Large intestine (tissue), 3 donors: ENCODE measurements around the gene B3GALT4. TPM values are rescaled to one million over a fixed set of nuclear protein-coding genes. Genes with fewer than 3 reads are reported as not detected.
"Not testable (repeated sequence)": the region's sequence is repeated elsewhere in the genome, so short reads cannot be mapped to it uniquely, and the experiment has no call there.

Source experiments
- DNase-seq, 2 donors: peaks; one replicate each; pipeline versions ENCODE4 v3.0.0 to v3.0.0-alpha.2; 2013
- H3K27ac ChIP-seq: one replicate; pipeline ENCODE4 v1.5.1; 2013; ENCODE audit warnings: low read length
- H3K27me3 ChIP-seq: 2 replicates; pipeline ENCODE4 v1.6.1; 2013; ENCODE audit warnings: low read length; ENCODE audit not compliant: control insufficient read depth, insufficient read depth
- H3K36me3 ChIP-seq: 2 replicates; pipeline ENCODE4 v1.6.1; 2013; ENCODE audit warnings: low read length; ENCODE audit not compliant: control insufficient read depth, insufficient read depth
- H3K4me1 ChIP-seq: one replicate; pipeline ENCODE4 v1.6.1; 2013; ENCODE audit warnings: low read length; ENCODE audit not compliant: control insufficient read depth, insufficient read depth
- H3K4me3 ChIP-seq: one replicate; pipeline ENCODE4 v1.5.1; 2013; ENCODE audit warnings: low read length
- H3K9me3 ChIP-seq: one replicate; pipeline ENCODE4 v1.6.1; 2013; ENCODE audit warnings: mild to moderate bottlenecking, low read depth, low read length, moderate library complexity; ENCODE audit not compliant: control insufficient read depth
- WGBS: methylation state at CpG from one replicate; pipeline ENCODE4 v1.1.5; 2013; ENCODE audit warnings: low lambda C conversion rate; ENCODE audit not compliant: insufficient coverage; 5-methylcytosine and 5-hydroxymethylcytosine counted together
- polyA plus RNA-seq: library from polyadenylated mRNA; unstranded; fragments of 120-200 nt; gene quantifications from one replicate; pipeline ENCODE4 v1.2.1, GENCODE V29; 2013

Gene B3GALT4
- polyA plus RNA-seq, 1 donor: 5.7 TPM

DNA sequence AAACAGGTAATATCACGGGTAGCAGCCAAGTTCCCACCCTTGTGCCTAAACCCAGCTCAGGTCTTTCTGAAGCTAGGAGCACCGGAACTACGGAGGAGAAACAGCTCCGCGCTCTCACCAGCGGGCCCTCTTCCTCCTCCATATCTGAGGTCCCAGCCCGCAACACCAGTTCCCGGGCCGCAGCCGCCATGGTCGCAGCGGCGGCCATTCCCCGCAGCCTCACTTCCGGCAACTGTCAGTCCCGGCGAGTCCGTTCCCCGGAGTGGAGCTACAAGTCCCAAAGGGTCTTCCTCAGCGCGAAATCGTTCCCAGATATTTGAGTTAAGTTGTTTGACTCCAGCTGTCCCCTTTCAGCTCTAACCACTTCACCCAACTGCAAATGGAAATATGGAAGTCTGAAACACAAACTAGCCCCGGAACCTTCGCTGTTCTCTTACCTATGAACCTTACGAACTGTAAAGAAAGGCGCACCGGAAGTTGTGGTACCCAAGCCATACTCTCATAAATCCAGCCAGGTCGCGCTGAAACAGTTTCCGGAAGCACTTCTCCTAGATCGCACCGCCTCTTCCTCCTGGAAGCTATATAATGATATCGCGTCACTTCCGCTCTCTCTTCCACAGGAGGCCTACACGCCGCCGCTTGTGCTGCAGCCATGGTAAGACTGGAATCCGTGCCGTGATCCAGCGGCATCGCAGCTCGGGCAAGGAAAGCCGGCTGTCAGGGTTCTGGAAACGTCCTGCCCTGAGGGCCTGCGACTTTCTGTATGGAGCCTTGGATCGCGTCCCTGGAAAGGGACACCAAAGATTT, 5.3 kb upstream of the B3GALT4 start, which contains the start of the genes RPS18 and VPS52:
RPS18 (plus strand) TSS at position 608 of the 807 bp plus-strand sequence; CDS start at position 653, 45 bp downstream.
VPS52 (minus strand) TSS at position 409 of the 807 bp plus-strand sequence; CDS start at position 208, 201 bp downstream.
- Histone ChIP-seq H3K36me3 (peaks cover 59% of the 10 kb centered on the region), H3K27ac (peak within 1 kb of the TSS; percentile 86), H3K27me3 (no peaks in the 10 kb centered on the region), H3K4me1 (peaks cover 30% of the 10 kb centered on the region), H3K9me3 (no peaks in the 10 kb centered on the region), H3K4me3 (peak within 1 kb of the TSS; percentile 86)
- peak; percentile 98 to 99 for DNase-seq
- WGBS: no CpG with 5 or more reads among the region's 48 CpGs

DNA sequence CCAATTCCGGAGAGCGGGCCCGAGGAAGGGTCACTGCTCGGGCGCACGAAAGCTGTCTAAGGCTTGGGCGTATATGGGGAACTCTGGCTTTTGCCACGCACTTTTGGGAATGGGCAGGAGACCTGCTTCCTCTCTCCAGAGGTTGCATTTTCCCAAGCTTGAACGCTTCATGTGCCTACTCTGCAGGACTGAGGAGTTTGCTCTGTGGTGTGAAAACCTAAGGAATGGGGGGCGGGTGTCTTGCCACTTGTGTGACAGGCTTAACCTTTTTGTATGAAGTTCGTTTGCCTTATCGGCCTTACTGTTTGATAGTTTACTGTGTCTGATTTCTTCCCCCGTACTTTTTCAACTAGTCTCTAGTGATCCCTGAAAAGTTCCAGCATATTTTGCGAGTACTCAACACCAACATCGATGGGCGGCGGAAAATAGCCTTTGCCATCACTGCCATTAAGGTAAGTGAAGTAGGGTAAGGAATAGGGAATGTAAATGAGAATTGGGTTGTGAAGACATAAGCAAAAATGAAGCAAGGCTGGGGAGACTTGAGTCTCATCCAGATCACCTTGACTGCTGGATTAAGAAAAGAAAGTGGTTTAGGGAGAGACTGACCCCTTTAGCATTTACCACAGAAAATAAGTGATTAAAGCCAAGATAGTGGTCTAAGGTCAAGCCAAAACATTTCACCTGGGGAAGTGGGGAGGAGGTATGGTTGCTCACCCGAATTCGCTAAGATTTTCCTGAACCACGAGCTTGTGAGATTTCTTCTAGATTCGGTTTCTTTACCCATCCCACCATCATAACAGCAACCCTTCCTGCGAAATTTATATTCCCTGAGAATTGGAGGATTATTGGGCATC, 4.4 kb upstream of the B3GALT4 start:
- Histone ChIP-seq H3K27ac (peak overlapping the region; percentile 67), H3K9me3 (no peaks in the 10 kb centered on the region), H3K4me3 (peak overlapping the region; percentile 86), H3K4me1 (peaks cover 30% of the 10 kb centered on the region), H3K27me3 (no peaks in the 10 kb centered on the region), H3K36me3 (peaks cover 51% of the 10 kb centered on the region)
- no peak for DNase-seq
- no CpG with 5 or more reads among the region's 22 CpGs for WGBS

DNA sequence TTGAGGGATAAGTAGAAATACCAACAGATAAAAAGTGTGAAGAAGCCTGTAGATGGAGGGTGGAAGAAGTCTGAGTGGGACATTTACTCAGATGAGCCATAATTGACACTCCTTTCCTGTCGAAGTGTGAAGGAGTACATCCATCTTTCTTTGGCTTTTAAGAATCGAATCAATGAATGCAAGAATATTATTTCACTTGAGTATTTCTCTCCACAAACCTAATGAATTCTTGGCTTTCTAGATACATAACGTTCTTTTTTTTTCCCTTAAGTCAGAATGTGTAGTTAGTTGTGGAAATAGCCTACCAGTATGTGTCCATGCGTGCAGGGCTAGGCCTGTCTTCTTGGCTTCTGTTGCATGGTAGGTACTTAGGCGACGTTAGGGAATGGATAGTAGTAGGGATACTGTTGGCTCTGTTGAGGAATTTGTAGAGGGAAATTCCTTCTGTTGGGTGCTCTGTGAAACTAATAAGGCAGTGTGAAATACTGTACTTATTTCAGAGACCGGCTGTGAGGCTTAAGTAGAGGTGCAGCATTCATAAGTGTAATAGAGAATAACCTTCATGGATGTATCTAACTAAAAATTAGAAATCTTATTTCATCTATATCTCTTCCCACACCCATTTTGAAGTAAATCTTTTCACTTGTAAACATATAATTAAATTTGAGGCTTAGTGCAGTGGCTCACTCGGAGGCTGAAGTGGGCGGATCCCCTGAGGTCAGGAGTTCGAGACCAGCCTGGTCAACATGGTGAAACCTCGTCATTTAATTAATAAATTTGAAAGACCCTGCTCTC, 3.6 kb upstream of the B3GALT4 start:
- H3K4me3 ChIP-seq: peak overlapping the region; percentile 86
- WGBS: 57% methylated on average over 3 of the region's 11 CpGs

DNA sequence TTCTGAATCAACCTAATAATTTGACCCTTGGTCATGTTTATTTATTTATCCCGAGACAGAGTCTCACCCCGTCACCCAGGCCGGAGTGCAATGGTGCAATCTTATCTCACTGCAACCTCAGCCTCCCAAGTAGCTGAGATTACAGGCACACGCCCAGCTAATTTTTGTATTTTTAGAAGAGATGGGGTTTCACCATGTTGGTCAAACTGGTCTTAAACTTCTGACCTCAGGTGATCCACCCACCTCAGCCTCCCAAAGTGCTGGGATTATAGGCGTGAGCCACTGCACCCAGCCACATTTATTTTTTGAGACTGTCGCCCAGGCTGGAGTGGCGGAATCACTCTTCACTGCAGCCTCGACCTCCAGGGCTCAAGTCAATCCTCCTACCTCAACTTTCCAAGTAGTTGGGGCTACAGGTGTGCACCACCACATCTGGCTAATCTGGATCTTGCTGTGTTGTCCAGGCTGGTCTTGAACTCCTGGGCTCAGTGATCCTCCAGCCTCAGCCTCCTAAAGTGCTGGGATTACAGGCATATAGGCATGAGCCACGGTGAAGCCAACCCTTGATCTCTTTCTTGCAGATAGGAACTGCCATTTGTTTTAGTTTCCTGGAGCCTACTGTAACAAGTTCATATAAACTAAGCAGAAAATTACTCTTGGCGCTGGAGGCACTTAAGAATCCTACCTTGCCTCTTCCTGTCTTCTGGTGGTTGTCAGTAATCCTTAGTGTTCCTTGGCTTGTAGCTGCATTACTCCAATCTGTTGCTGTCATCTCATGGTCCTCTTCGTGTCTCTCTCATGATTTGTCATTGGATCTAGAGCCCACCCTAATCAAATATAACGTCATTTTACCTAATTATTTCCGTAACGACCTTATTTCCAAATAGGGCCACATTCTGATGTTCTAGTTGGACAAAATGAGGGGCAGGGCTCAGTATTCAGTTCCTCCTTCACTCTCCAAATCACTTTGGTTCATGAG, 2.7 kb upstream of the B3GALT4 start:
- peak overlapping the region; percentile 8 for H3K4me3 ChIP-seq
- no peak for DNase-seq
- 74% methylated on average over 4 of the region's 14 CpGs for WGBS
- no peaks in the 10 kb centered on the region for H3K27me3 ChIP-seq
- H3K4me1 ChIP-seq: peaks cover 30% of the 10 kb centered on the region
- peaks cover 43% of the 10 kb centered on the region for H3K36me3 ChIP-seq
- H3K9me3 ChIP-seq: no peaks in the 10 kb centered on the region
- no peak overlapping the region for H3K27ac ChIP-seq

More for the DNA sequence above, 3.6 kb upstream of the B3GALT4 start:
- Histone ChIP-seq H3K9me3 (no peaks in the 10 kb centered on the region), H3K4me1 (peaks cover 30% of the 10 kb centered on the region), H3K36me3 (peaks cover 43% of the 10 kb centered on the region), H3K27ac (no peak overlapping the region), H3K27me3 (no peaks in the 10 kb centered on the region)
- DNase-seq: no peak

DNA sequence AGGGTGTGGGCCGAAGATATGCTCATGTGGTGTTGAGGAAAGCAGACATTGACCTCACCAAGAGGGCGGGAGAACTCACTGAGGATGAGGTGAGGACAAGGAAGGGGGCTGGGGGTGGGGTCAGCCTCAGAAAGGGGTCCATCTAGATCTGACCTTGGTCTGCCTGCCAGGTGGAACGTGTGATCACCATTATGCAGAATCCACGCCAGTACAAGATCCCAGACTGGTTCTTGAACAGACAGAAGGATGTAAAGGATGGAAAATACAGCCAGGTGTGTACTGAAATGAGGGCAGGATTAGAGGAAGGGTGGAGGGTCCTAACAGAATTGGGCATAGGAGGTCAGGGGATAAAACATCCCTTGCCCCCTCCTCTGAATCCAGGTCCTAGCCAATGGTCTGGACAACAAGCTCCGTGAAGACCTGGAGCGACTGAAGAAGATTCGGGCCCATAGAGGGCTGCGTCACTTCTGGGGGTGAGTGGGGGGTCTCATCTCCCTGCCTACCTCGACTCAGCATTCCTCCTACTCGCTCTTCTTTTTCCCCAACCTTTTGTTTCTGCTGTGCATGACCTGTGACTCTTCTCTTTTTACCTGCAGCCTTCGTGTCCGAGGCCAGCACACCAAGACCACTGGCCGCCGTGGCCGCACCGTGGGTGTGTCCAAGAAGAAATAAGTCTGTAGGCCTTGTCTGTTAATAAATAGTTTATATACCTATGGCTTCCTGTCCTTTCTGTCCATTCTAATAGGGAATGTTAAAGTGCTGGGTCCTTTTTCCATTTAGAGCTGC, 935 bp upstream of the B3GALT4 start:
- Histone ChIP-seq H3K36me3 (peaks cover 55% of the 10 kb centered on the region), H3K4me3 (peak overlapping the region; percentile 74), H3K4me1 (peaks cover 33% of the 10 kb centered on the region), H3K27ac (peak overlapping the region; percentile 82)
- WGBS: 60% methylated on average over 1 of the region's 16 CpGs
- not testable (repeated sequence) for H3K9me3 ChIP-seq, DNase-seq, H3K27me3 ChIP-seq

DNA sequence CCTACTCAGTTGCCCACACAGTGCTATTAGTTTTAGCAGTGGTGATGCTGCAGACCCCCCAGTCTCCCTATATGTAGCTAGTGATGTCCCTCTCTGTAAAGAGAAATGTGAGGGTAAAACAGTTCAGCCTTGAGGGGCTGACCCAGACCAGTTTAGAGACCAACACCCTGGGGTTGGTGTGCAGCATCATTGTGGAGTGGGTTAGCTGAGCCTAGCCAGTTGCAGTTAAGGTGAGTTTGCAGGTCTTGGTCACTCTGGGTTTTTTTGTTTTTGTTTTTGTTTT, 401 bp upstream of the B3GALT4 start:
- Histone ChIP-seq H3K4me3 (peak overlapping the region; percentile 74), H3K27me3 (no peaks in the 10 kb centered on the region), H3K27ac (peak overlapping the region; percentile 82), H3K36me3 (peaks cover 59% of the 10 kb centered on the region), H3K4me1 (peaks cover 33% of the 10 kb centered on the region), H3K9me3 (no peaks in the 10 kb centered on the region)
- no peak for DNase-seq

DNA sequence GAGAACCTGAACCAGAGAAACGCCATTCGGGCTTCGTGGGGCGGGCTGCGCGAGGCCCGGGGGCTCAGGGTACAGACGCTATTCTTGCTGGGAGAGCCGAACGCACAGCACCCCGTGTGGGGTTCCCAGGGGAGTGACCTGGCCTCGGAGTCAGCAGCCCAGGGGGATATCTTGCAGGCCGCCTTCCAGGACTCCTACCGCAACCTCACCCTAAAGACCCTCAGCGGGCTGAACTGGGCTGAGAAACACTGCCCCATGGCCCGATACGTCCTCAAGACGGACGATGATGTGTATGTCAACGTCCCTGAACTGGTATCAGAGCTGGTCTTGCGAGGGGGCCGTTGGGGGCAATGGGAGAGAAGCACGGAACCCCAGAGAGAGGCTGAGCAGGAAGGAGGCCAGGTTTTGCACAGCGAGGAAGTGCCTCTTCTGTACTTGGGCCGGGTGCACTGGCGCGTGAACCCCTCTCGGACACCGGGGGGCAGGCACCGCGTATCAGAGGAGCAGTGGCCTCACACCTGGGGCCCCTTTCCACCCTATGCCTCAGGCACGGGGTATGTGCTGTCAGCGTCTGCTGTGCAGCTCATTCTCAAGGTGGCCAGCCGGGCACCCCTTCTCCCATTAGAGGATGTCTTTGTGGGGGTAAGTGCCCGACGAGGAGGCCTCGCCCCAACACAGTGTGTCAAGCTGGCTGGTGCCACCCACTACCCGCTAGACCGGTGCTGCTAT, 904 bp downstream of the B3GALT4 start:
- DNase-seq: no peak
- H3K27ac ChIP-seq: peak overlapping the region; percentile 82
- H3K4me3 ChIP-seq: peak overlapping the region; percentile 74
- H3K9me3 ChIP-seq: no peaks in the 10 kb centered on the region
- H3K36me3 ChIP-seq: peaks cover 64% of the 10 kb centered on the region
- WGBS: no CpG with 5 or more reads among the region's 39 CpGs
- peaks cover 33% of the 10 kb centered on the region for H3K4me1 ChIP-seq
- H3K27me3 ChIP-seq: no peaks in the 10 kb centered on the region

DNA sequence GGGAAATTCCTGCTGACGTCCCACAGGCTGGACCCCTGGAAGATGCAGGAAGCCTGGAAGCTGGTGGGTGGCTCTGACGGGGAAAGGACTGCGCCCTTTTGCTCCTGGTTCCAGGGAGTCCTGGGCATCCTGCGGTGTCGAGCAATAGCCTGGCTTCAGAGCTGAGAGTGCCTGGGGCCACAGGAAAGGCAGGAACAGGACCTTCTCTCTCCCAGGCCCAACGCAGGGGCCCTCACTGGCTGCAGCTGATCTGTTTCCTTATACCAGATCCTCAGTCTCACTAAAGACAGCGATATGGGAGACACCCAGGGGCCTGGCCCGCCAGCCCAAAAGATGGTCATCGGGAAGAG, 1.4 kb downstream of the B3GALT4 start:
- WGBS: no CpG with 5 or more reads among the region's 9 CpGs
- peaks cover 33% of the 10 kb centered on the region for H3K4me1 ChIP-seq
- no peak overlapping the region for H3K4me3 ChIP-seq
- H3K27me3 ChIP-seq: no peaks in the 10 kb centered on the region
- no peaks in the 10 kb centered on the region for H3K9me3 ChIP-seq
- DNase-seq: no peak
- no peak overlapping the region for H3K27ac ChIP-seq
- H3K36me3 ChIP-seq: peaks cover 68% of the 10 kb centered on the region
